Calu3 (cell line): ENCODE results near the gene SNAP91. TPM values are rescaled to one million over a fixed set of nuclear protein-coding genes. Genes with fewer than 3 reads are reported as not detected.
A peak's percentile ranks its signal among the peaks of the same experiment; 100 is the strongest.

Experiments used
- BruUV-seq: library from RNA; stranded (reverse); fragments of 400-500 nt; replicated peaks from 2 replicates; lab custom pipeline; 2021; lab: Mats Ljungman, UMichigan
- CTCF ChIA-PET: fragments of 300-600 bp; sonication (Branson Sonifier 250); formaldehyde crosslinking; loops from one replicate; lab custom pipeline; 2022; ENCODE audit warnings: antibody characterized with exemption; lab: Charles Lee
- DNase-seq: peaks from one replicate; pipeline ENCODE4 v3.0.0; 2022
- H3K27ac Mint-ChIP-seq: one replicate; pipeline ENCODE4 v1.8.0; 2022; ENCODE audit warnings: mixed read lengths; ENCODE audit not compliant: unreplicated experiment
- H3K27me3 Mint-ChIP-seq: one replicate; pipeline ENCODE4 v1.8.0; 2022; ENCODE audit warnings: mixed read lengths; ENCODE audit not compliant: unreplicated experiment
- H3K36me3 Mint-ChIP-seq: one replicate; pipeline ENCODE4 v1.8.0; 2022; ENCODE audit warnings: mild to moderate bottlenecking, moderate library complexity, mixed read lengths; ENCODE audit not compliant: insufficient read depth, unreplicated experiment
- H3K4me1 Mint-ChIP-seq: one replicate; pipeline ENCODE4 v1.8.0; 2022; ENCODE audit warnings: mild to moderate bottlenecking, low read depth, mixed read lengths; ENCODE audit not compliant: unreplicated experiment
- H3K4me3 Mint-ChIP-seq: one replicate; pipeline ENCODE4 v1.8.0; 2022; ENCODE audit warnings: mild to moderate bottlenecking, low read depth, moderate library complexity, mixed read lengths; ENCODE audit not compliant: unreplicated experiment
- H3K9me3 Mint-ChIP-seq: one replicate; pipeline ENCODE4 v1.8.0; 2022; ENCODE audit warnings: low read depth, mixed read lengths; ENCODE audit not compliant: unreplicated experiment
- CTCF ChIP-seq: fragments of 200-600 bp; IDR thresholded peaks from one replicate; pipeline ENCODE4 v1.8.0; 2022; ENCODE audit warnings: antibody characterized with exemption; ENCODE audit not compliant: unreplicated experiment
- intact Hi-C: fragments of 100-400 bp; cut with micrococcal nuclease; formaldehyde crosslinking; loops from one replicate; pipeline ENCODE4 v1.10.0; 2022; ENCODE audit not compliant: unreplicated experiment
- total RNA-seq: library from RNA; stranded (reverse); gene quantifications from 2 replicates; pipeline ENCODE4 v1.2.3, GENCODE V29; 2022

Gene SNAP91
- total RNA-seq, 1 experiment from 2014 or later: not detected

DNA sequence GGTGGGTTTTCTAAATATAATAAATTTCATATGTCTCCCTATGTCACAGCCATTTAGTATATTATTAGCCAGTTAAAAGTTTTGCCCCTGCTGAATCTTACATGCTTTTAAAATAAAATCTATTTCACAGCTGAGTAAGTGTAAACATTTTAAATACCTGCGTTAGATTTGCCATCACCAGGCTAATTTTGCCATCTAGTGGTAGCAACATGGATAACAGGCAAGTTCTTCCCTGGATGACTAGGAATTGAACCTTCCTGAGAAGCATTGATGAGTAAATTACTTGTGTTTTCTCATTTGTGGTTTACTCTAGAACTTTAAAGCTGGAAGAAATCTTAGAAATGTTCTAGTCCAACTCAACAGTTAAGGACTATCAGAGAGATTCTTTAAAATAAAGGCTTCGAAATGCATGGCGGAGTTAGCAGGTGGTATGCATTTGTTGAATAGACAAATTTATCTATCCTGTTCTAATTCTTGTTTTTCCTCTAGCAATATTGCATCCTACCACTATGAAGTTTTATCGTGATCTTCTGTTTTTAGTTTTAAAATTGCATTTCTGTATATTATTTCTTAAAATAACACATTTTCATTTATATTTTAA lies 193.9 kb downstream of the SNAP91 start:
- BruUV-seq: no TSS peak
- CTCF ChIA-PET: interaction anchor here (0.8 to 2.7 kb wide), 5 partner anchors 96 to 447 kb away, joined by 3 to 15 read pairs (median 4); partner anchors contain the start of gene DOP1A
- H3K27ac Mint-ChIP-seq: no peak overlapping the region
- no peaks in the 10 kb centered on the region for H3K9me3 Mint-ChIP-seq
- H3K4me3 Mint-ChIP-seq: no peak overlapping the region
- no peaks in the 10 kb centered on the region for H3K27me3 Mint-ChIP-seq
- H3K36me3 Mint-ChIP-seq: peaks cover 9% of the 10 kb centered on the region
- peak; percentile 56 for DNase-seq
- no peaks in the 10 kb centered on the region for H3K4me1 Mint-ChIP-seq
- TF ChIP-seq CTCF: peak; percentile 83
- intact Hi-C loops: loop anchor here (1.0 to 2.0 kb wide), 2 partner anchors 293 to 448 kb away; partner anchors contain the start of gene DOP1A

- Mint-ChIP-seq H3K36me3 (peaks cover 9% of the 10 kb centered on the region), H3K9me3 (no peaks in the 10 kb centered on the region), H3K4me1 (no peaks in the 10 kb centered on the region), H3K27me3 (no peaks in the 10 kb centered on the region), H3K4me3 (no peak overlapping the region), H3K27ac (no peak overlapping the region)
- no peak for TF ChIP-seq CTCF
- DNase-seq: no peak
- CTCF ChIA-PET: interaction anchor here (0.8 to 2.7 kb wide), 4 partner anchors 96 to 447 kb away, joined by 3 to 15 read pairs (median 4); partner anchors contain the start of gene DOP1A
- no TSS peak for BruUV-seq
- intact Hi-C loops: loop anchor here (2.0 kb wide), 1 partner anchor 448 kb away; the partner anchor contains the start of gene DOP1A
Measured at GRCh38 chr6:83514466-83514865, 194.4 kb downstream of the SNAP91 start.

DNA sequence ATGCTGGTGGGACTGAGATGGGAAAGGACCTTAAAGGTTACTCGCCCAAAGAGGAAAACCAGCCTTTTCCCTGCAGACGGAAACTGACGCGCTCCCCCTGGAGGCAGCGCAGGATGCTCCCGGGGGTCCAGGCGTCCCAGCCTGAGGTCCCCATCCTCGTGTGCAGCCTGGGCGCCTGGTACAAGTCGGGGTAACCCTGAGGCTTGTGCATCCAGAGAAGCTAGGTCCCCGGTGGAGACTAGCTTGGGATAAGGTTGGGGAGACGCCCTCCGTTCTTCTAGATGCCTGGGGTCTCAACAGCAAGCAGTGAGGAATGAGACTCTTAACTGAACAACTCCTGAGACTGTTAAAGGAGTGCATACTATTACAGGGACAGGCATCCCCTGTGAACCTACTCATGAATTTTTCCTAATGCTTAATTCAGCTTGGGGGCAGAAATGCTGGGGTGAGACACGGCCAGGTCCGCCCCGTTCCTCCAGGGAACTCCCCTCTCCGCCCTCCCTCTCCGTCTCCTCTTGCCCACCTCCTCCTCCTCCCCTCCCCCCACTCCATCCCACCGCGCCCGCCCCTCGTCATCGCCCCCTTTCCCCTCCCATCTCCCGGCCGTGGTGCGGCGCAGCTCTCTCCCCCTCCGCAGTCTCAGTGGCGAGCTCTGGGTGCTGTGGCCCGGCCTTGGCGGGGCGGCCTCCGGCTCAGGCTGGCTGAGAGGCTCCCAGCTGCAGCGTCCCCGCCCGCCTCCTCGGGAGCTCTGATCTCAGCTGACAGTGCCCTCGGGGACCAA lies 196.8 kb downstream of the SNAP91 start, which contains the start of gene PRSS35:
Gene PRSS35, plus strand, starts transcription at position 634 of the 781 bp plus-strand sequence. CDS start 10,908 bp downstream, outside the sequence.
- H3K27ac Mint-ChIP-seq: no peak within 1 kb of the TSS
- no peaks in the 10 kb centered on the region for H3K27me3 Mint-ChIP-seq
- peak; percentile 64 for DNase-seq
- peak; percentile 65 for TF ChIP-seq CTCF
- H3K36me3 Mint-ChIP-seq: peaks cover 9% of the 10 kb centered on the region
- intact Hi-C loops: loop anchor here (1.0 kb wide), 1 partner anchor 94 kb away; no protein-coding TSS in a partner anchor
- BruUV-seq: no TSS peak
- H3K4me1 Mint-ChIP-seq: no peaks in the 10 kb centered on the region
- H3K4me3 Mint-ChIP-seq: peak within 1 kb of the TSS; percentile 68
- CTCF ChIA-PET: interaction anchor here (0.6 to 1.3 kb wide), 9 partner anchors 24 to 983 kb away, joined by 3 to 6 read pairs (median 3); partner anchors contain the start of gene DOP1A
- H3K9me3 Mint-ChIP-seq: no peaks in the 10 kb centered on the region

- H3K4me1 Mint-ChIP-seq: no peaks in the 10 kb centered on the region
- CTCF ChIA-PET: interaction anchor here (0.6 to 1.3 kb wide), 2 partner anchors 21 to 92 kb away, joined by 3 to 4 read pairs; no protein-coding TSS in a partner anchor
Measured at GRCh38 chr6:83511266-83511665, 197.6 kb downstream of the SNAP91 start.

More at GRCh38 chr6:83511266-83511665, 197.6 kb downstream of the SNAP91 start:
- no peaks in the 10 kb centered on the region for H3K9me3 Mint-ChIP-seq
- no peak for DNase-seq
- intact Hi-C loops: no loop called here
- no peaks in the 10 kb centered on the region for H3K27me3 Mint-ChIP-seq
- peak overlapping the region; percentile 68 for H3K4me3 Mint-ChIP-seq
- no peak for TF ChIP-seq CTCF
- no TSS peak for BruUV-seq
- no peak overlapping the region for H3K27ac Mint-ChIP-seq
- H3K36me3 Mint-ChIP-seq: peaks cover 9% of the 10 kb centered on the region
